HG03139 (cell line): ENCODE results near the gene HS3ST5.

Source experiments
- ATAC-seq: cut with Tn5 transposase; IDR thresholded peaks from one replicate; pipeline ENCODE4 v1.9.1; 2021; ENCODE audit not compliant: unreplicated experiment

Gene HS3ST5

GRCh38 chr6:114342826-114343781 lies at the start of gene HS3ST5:
HS3ST5 (minus strand) TSS chr6:114343023; CDS start chr6:114062845, 280,178 bp downstream.
- ATAC-seq, result peak; percentile 15

- no peak for ATAC-seq
Measured at GRCh38 chr6:114390176-114390575, 47.4 kb upstream of the HS3ST5 start.

GRCh38 chr6:114389111-114389510 lies 46.3 kb upstream of the HS3ST5 start:
- ATAC-seq, result no peak

- ATAC-seq, result no peak
Measured at GRCh38 chr6:114382406-114382805, 39.6 kb upstream of the HS3ST5 start.

GRCh38 chr6:114377881-114378280 lies 35.1 kb upstream of the HS3ST5 start:
- ATAC-seq, result no peak

GRCh38 chr6:114376611-114377175 lies 33.9 kb upstream of the HS3ST5 start:
- no peak for ATAC-seq

GRCh38 chr6:114375541-114376192 lies 32.8 kb upstream of the HS3ST5 start:
- no peak for ATAC-seq

GRCh38 chr6:114367315-114367961 lies 24.6 kb upstream of the HS3ST5 start:
- ATAC-seq, result no peak

- no peak for ATAC-seq
Measured at GRCh38 chr6:114366899-114367298, 24.1 kb upstream of the HS3ST5 start.

GRCh38 chr6:114364301-114364700 lies 21.5 kb upstream of the HS3ST5 start:
- no peak for ATAC-seq

- no peak for ATAC-seq
Measured at GRCh38 chr6:114362957-114363356, 20.1 kb upstream of the HS3ST5 start.

GRCh38 chr6:114362396-114362795 lies 19.6 kb upstream of the HS3ST5 start:
- no peak for ATAC-seq

- ATAC-seq, result no peak
Measured at GRCh38 chr6:114361036-114361435, 18.2 kb upstream of the HS3ST5 start.

GRCh38 chr6:114355300-114355699 lies 12.5 kb upstream of the HS3ST5 start:
- ATAC-seq, result no peak

GRCh38 chr6:114354482-114354881 lies 11.7 kb upstream of the HS3ST5 start:
- ATAC-seq, result no peak

- ATAC-seq, result no peak
Measured at GRCh38 chr6:114346451-114346850, 3.6 kb upstream of the HS3ST5 start.

- ATAC-seq, result no peak
Measured at GRCh38 chr6:114344971-114345275, 2.1 kb upstream of the HS3ST5 start.

GRCh38 chr6:114344246-114344970 lies 1.6 kb upstream of the HS3ST5 start:
- ATAC-seq, result no peak

- ATAC-seq, result no peak
Measured at GRCh38 chr6:114343782-114344144, 940 bp upstream of the HS3ST5 start.

GRCh38 chr6:114342086-114342825 lies 567 bp downstream of the HS3ST5 start:
- peak; percentile 41 for ATAC-seq
